ENCODE results near the gene MCAM. TPM values are rescaled to one million over a fixed set of nuclear protein-coding genes. Genes with fewer than 3 reads are reported as not detected.

The MCAM gene
- total and polyA plus RNA-seq, 2 of the 8 experiments (the other 6 are each of a cell fraction or from before 2014, with no cell fraction given), result 22.4 to 32.2 TPM

GRCh38 chr11:119303227-119303718 lies 13.7 kb downstream of the MCAM start:
- Histone ChIP-seq H2BK15ac (ENCODE audit: low read length) (no peak overlapping the region), H3K79me1 (ENCODE audit: low read depth, low read length) (no peaks in the 10 kb centered on the region; the same call in 1 of the 2 replicates), H4K91ac (replicated peaks; ENCODE audit: insufficient read length, low read length) (no peak overlapping the region), H2AK5ac (ENCODE audit: low read depth, low read length) (no peak overlapping the region), H3K23ac (ENCODE audit: insufficient read length) (no peak overlapping the region), H3K79me2 (ENCODE audit: control insufficient read depth in 1 of 2, insufficient read depth in 2 of 2, low read length in 2 of 2) (no peaks in the 10 kb centered on the region), H3K4me3 (ENCODE audit: extremely low read depth in 1 of 4, insufficient read depth in 2 of 4, low read depth in 3 of 4, low read length in 4 of 4) (no peak overlapping the region), H4K20me1 (replicated peaks in 1 of 2; ENCODE audit: control insufficient read depth in 1 of 2, insufficient read depth in 2 of 2, low read length in 2 of 2) (peaks cover 6 to 10% of the 10 kb centered on the region in 2 experiments), H2BK20ac (ENCODE audit: low read length) (no peak overlapping the region), H3K14ac (ENCODE audit: insufficient read length) (no peak overlapping the region), H2BK120ac (replicated peaks; ENCODE audit: low read depth, low read length) (no peak overlapping the region), H3K36me3 (ENCODE audit: control insufficient read depth in 2 of 4, insufficient read depth in 4 of 4, low read length in 3 of 4) (peaks cover 22 to 64% (median 45%) of the 10 kb centered on the region in 4 experiments), H3K9me3 (ENCODE audit: insufficient read depth in 2 of 2, low read depth in 1 of 2, low read length in 1 of 2) (no peaks in the 10 kb centered on the region), H3K4me2 (ENCODE audit: insufficient read depth in 1 of 2, low read depth in 2 of 2, low read length in 2 of 2) (no peak overlapping the region), H3K4me1 (replicated peaks in 1 of 4; ENCODE audit: control insufficient read depth in 3 of 4, insufficient read depth in 4 of 4, low read length in 3 of 4) (no peaks in the 10 kb centered on the region), H3K9ac (replicated peaks in 1 of 4; ENCODE audit: extremely low read depth in 1 of 4, low read depth in 3 of 4, low read length in 3 of 4) (no peak overlapping the region), H2BK5ac (ENCODE audit: low read depth, low read length) (no peak overlapping the region), H4K8ac (ENCODE audit: extremely low read depth, insufficient read depth, low read length) (no peak overlapping the region), H4K5ac (ENCODE audit: insufficient read length, low read depth, low read length) (no peak overlapping the region), H2BK12ac (ENCODE audit: low read depth, low read length) (no peak overlapping the region), H2AFZ (ENCODE audit: low read length) (no peak overlapping the region), H3K23me2 (ENCODE audit: low read depth, low read length) (no peaks in the 10 kb centered on the region), H3K56ac (replicated peaks; ENCODE audit: insufficient read length, low read depth, low read length) (no peak overlapping the region), H3K27ac (ENCODE audit: low read depth, low read length) (no peak overlapping the region), H3K18ac (ENCODE audit: extremely low read depth, low read length) (no peak overlapping the region), H3K4ac (replicated peaks; ENCODE audit: insufficient read length, low read depth, low read length) (no peak overlapping the region), H3K27me3 (replicated peaks in 1 of 4; ENCODE audit: control insufficient read depth in 3 of 4, extremely low read depth in 1 of 4, insufficient read depth in 3 of 4, low read length in 3 of 4) (no peaks in the 10 kb centered on the region)
- WGBS, 2 experiments (ENCODE audit: extremely low coverage in 1 of 2, insufficient coverage in 1 of 2, insufficient read length in 1 of 2, insufficient replicate concordance in 2 of 2, low coverage in 1 of 2, low lambda C conversion rate in 2 of 2, missing lambda C conversion rate in 1 of 2), result 85% methylated on average over 5 of the region's 5 CpGs; no CpG with 5 or more reads in 1 of the 2 experiments
- ChIA-PET CTCF (ENCODE audit: partially characterized antibody) (interaction anchor here (1.6 to 13.8 kb wide), 3 partner anchors 11 to 21 kb away, joined by 7 to 174 read pairs (median 11); no protein-coding TSS in a partner anchor), POLR2A (ENCODE audit: partially characterized antibody) (interaction anchor here (1.2 to 2.2 kb wide), 3 partner anchors 12 to 36 kb away, joined by 3 to 5 read pairs (median 4); no protein-coding TSS in a partner anchor)
- TF ChIP-seq POLR2A (IDR thresholded peaks at IDR 0.05; ENCODE audit: control extremely low read depth in 1 of 2, low read depth in 2 of 2, low read length in 2 of 2) (no peak), KDM4A (IDR thresholded peaks at IDR 0.05; ENCODE audit: low read depth, low read length, severe bottlenecking) (no peak), TAF7 (optimal IDR thresholded peaks at IDR 0.05; ENCODE audit: borderline replicate concordance, low read depth, low read length) (no peak), POU5F1 (IDR thresholded peaks at IDR 0.05; ENCODE audit: low read depth, low read length) (no peak), ASH2L (IDR thresholded peaks at IDR 0.05; ENCODE audit: low read length) (no peak), TAF1 (IDR thresholded peaks at IDR 0.05; ENCODE audit: low read depth, low read length) (no peak), CTBP2 (IDR thresholded peaks at IDR 0.05; ENCODE audit: borderline replicate concordance, insufficient read depth, insufficient read length, low read length) (no peak), EZH2 (IDR thresholded peaks at IDR 0.05; ENCODE audit: low read depth, low read length, severe bottlenecking) (no peak), ATF3 (IDR thresholded peaks at IDR 0.05; ENCODE audit: insufficient read depth, low read depth, low read length) (no peak), EGR1 (IDR thresholded peaks at IDR 0.05; ENCODE audit: borderline replicate concordance, low read depth, low read length) (no peak), SUZ12 (IDR thresholded peaks at IDR 0.05; ENCODE audit: low read length) (no peak), TBP (IDR thresholded peaks at IDR 0.05; ENCODE audit: low read depth, low read length) (no peak)
- FAIRE-seq (no peak), DNase-seq (ENCODE audit: low read depth in 1 of 2, low spot score in 2 of 2) (no peak)
